ENCODE measurements around the gene ADAMTS12. TPM values are rescaled to one million over a fixed set of nuclear protein-coding genes. Genes with fewer than 3 reads are reported as not detected.

Gene ADAMTS12
- total RNA-seq, 1 donor = 6.9 TPM

DNA sequence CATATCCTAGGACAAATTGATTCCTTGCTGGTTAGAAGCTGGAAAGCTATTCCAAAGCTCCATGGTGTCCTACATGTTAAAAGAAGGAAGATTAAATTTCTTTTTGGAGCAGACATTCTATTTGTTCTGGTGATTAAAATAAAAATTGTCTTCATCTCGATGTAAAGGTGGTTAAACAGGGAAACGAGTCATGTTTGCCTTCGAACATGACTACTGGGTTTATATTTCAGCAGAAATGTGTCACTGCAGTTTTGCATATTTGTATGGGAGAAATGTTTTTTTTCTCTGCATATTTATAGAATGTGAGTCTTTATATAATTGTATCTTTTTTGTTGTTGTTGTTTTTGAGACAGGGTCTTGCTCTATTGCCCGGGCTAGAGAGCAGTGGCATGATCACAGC, 36.4 kb downstream of the ADAMTS12 start:
- Histone ChIP-seq H4K20me1 (ENCODE audit: insufficient read depth, low read length) (peaks cover 10% of the 10 kb centered on the region), H3K4me3 (ENCODE audit: insufficient read depth, low read length) (no peak overlapping the region), H3K27me3 (ENCODE audit: insufficient read depth, low read length) (no peaks in the 10 kb centered on the region), H3K9me3 (ENCODE audit: low read depth, low read length) (no peaks in the 10 kb centered on the region), H3K79me2 (ENCODE audit: insufficient read depth, low read length) (peaks cover 80% of the 10 kb centered on the region), H3K36me3 (ENCODE audit: insufficient read depth, low read length) (no peaks in the 10 kb centered on the region), H2AFZ (ENCODE audit: low read length) (no peak overlapping the region), H3K27ac (ENCODE audit: low read depth, low read length) (peak overlapping the region; percentile 86), H3K4me2 (ENCODE audit: insufficient read depth, low read length) (peak overlapping the region; percentile 69), H3K4me1 (ENCODE audit: insufficient read depth, low read length) (peaks cover 49% of the 10 kb centered on the region)
- TF ChIP-seq, protein P1, sequence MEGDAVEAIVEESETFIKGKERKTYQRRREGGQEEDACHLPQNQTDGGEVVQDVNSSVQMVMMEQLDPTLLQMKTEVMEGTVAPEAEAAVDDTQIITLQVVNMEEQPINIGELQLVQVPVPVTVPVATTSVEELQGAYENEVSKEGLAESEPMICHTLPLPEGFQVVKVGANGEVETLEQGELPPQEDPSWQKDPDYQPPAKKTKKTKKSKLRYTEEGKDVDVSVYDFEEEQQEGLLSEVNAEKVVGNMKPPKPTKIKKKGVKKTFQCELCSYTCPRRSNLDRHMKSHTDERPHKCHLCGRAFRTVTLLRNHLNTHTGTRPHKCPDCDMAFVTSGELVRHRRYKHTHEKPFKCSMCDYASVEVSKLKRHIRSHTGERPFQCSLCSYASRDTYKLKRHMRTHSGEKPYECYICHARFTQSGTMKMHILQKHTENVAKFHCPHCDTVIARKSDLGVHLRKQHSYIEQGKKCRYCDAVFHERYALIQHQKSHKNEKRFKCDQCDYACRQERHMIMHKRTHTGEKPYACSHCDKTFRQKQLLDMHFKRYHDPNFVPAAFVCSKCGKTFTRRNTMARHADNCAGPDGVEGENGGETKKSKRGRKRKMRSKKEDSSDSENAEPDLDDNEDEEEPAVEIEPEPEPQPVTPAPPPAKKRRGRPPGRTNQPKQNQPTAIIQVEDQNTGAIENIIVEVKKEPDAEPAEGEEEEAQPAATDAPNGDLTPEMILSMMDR (IDR thresholded peaks at IDR 0.05; ENCODE audit: extremely low read depth, low read depth, low read length) = no peak
- no peak for DNase-seq (ENCODE audit: insufficient read length, low spot score, missing footprints)

DNA sequence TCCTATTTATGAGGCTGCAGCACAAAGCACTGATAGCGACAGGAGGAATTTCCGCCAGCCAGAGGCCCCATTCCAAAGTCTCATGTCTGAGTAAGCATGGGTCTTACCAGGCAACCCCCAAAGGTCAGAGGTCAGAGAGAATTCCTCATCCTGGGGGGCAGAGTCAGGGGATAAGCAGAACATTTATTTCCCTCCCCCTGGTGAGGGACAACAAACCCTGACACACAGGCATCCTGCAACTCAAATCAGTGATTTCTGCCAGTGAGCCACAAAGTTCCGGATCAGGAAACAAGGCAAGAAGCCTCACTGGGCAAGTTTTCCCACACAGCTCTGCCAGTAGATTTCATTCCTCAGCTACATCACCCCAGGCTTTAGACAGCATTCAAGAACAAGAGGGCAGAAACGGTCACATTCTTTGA, 37.0 kb downstream of the ADAMTS12 start:
- H3K36me3 ChIP-seq (ENCODE audit: insufficient read depth, low read length) = no peaks in the 10 kb centered on the region
- peaks cover 56% of the 10 kb centered on the region for H3K4me1 ChIP-seq (ENCODE audit: insufficient read depth, low read length)
- H4K20me1 ChIP-seq (ENCODE audit: insufficient read depth, low read length) = peaks cover 6% of the 10 kb centered on the region
- peak overlapping the region; percentile 8 for H3K4me3 ChIP-seq (ENCODE audit: insufficient read depth, low read length)
- H3K27me3 ChIP-seq (ENCODE audit: insufficient read depth, low read length) = no peaks in the 10 kb centered on the region
- peak; percentile 37 for DNase-seq (ENCODE audit: insufficient read length, low spot score, missing footprints)
- H2AFZ ChIP-seq (ENCODE audit: low read length) = peak overlapping the region; percentile 2
- TF ChIP-seq, protein P1 (IDR thresholded peaks at IDR 0.05; ENCODE audit: extremely low read depth, low read depth, low read length) = no peak
- peak overlapping the region; percentile 86 for H3K27ac ChIP-seq (ENCODE audit: low read depth, low read length)
- peaks cover 80% of the 10 kb centered on the region for H3K79me2 ChIP-seq (ENCODE audit: insufficient read depth, low read length)
- H3K4me2 ChIP-seq (ENCODE audit: insufficient read depth, low read length) = peak overlapping the region; percentile 69
- H3K9me3 ChIP-seq (ENCODE audit: low read depth, low read length) = no peaks in the 10 kb centered on the region

DNA sequence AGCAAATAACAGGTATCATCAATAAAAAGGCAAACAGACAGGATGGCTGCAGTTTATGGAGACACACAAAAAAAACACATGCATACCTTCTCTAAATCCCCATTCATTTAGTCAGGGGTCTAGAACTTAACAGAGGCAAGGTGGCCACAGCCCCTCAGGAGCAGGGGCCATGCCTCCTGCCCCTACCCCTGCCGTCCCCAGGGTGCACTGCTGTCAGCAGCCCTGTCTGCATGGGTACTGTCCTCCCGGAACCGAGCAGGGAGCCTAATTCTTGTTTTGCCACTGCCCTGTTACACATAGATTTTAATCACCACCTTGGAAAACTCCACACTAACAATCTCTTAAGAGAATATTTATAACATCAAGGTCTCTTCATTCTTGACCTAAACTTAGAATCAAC, 39.0 kb downstream of the ADAMTS12 start:
- Histone ChIP-seq H3K4me2 (ENCODE audit: insufficient read depth, low read length) (peak overlapping the region; percentile 68), H3K4me3 (ENCODE audit: insufficient read depth, low read length) (no peak overlapping the region), H4K20me1 (ENCODE audit: insufficient read depth, low read length) (peaks cover 4% of the 10 kb centered on the region), H3K9me3 (ENCODE audit: low read depth, low read length) (no peaks in the 10 kb centered on the region), H3K36me3 (ENCODE audit: insufficient read depth, low read length) (no peaks in the 10 kb centered on the region), H2AFZ (ENCODE audit: low read length) (no peak overlapping the region), H3K79me2 (ENCODE audit: insufficient read depth, low read length) (peaks cover 62% of the 10 kb centered on the region), H3K27me3 (ENCODE audit: insufficient read depth, low read length) (no peaks in the 10 kb centered on the region), H3K27ac (ENCODE audit: low read depth, low read length) (peak overlapping the region; percentile 66), H3K4me1 (ENCODE audit: insufficient read depth, low read length) (peaks cover 57% of the 10 kb centered on the region)
- TF ChIP-seq, protein P1 (IDR thresholded peaks at IDR 0.05; ENCODE audit: extremely low read depth, low read depth, low read length) = no peak
- no peak for DNase-seq (ENCODE audit: insufficient read length, low spot score, missing footprints)

DNA sequence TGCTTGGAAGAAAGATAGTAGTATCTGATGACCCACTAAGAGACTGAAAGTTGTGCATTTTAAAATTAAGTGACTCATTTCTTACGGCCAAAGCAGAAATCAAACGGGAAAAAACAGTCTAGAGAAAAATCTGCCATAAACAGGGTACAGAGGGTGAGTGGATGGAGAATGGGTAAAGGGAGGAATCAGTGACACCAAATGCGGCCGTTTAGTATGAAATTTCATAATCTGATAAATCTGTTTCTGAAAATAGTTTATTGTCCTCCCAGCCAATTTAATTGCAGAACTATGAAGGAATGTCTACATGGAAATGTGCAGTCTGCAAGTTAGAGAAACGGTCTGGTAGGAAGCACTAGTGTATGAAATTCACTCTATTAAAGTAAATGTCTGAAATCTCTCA, 39.5 kb downstream of the ADAMTS12 start:
- H3K4me3 ChIP-seq (ENCODE audit: insufficient read depth, low read length) = peak overlapping the region; percentile 31
- H3K36me3 ChIP-seq (ENCODE audit: insufficient read depth, low read length) = no peaks in the 10 kb centered on the region
- H2AFZ ChIP-seq (ENCODE audit: low read length) = no peak overlapping the region
- no peaks in the 10 kb centered on the region for H3K9me3 ChIP-seq (ENCODE audit: low read depth, low read length)
- peak overlapping the region; percentile 68 for H3K4me2 ChIP-seq (ENCODE audit: insufficient read depth, low read length)
- H4K20me1 ChIP-seq (ENCODE audit: insufficient read depth, low read length) = peaks cover 4% of the 10 kb centered on the region
- peaks cover 57% of the 10 kb centered on the region for H3K4me1 ChIP-seq (ENCODE audit: insufficient read depth, low read length)
- TF ChIP-seq, protein P1 (IDR thresholded peaks at IDR 0.05; ENCODE audit: extremely low read depth, low read depth, low read length) = no peak
- H3K27ac ChIP-seq (ENCODE audit: low read depth, low read length) = peak overlapping the region; percentile 66
- peak; percentile 31 for DNase-seq (ENCODE audit: insufficient read length, low spot score, missing footprints)
- H3K27me3 ChIP-seq (ENCODE audit: insufficient read depth, low read length) = no peaks in the 10 kb centered on the region
- peaks cover 61% of the 10 kb centered on the region for H3K79me2 ChIP-seq (ENCODE audit: insufficient read depth, low read length)
